Endothelial cell (in vitro differentiated cells): Measurements from ENCODE around the gene PRSS16. TPM values are rescaled to one million over a fixed set of nuclear protein-coding genes. Genes with fewer than 3 reads are reported as not detected.

Experiments used
- DNase-seq: peaks from one replicate; pipeline ENCODE4 v3.0.0; 2021; ENCODE audit warnings: low spot score
- H3K27ac Mint-ChIP-seq: one replicate; pipeline ENCODE4 v1.8.0; 2021; ENCODE audit warnings: mixed read lengths, inconsistent platforms; ENCODE audit not compliant: unreplicated experiment
- H3K27me3 Mint-ChIP-seq: one replicate; pipeline ENCODE4 v1.8.0; 2021; ENCODE audit warnings: mild to moderate bottlenecking, moderate library complexity, mixed read lengths, inconsistent platforms; ENCODE audit not compliant: unreplicated experiment
- H3K36me3 Mint-ChIP-seq: one replicate; pipeline ENCODE4 v1.8.0; 2021; ENCODE audit warnings: mild to moderate bottlenecking, low read depth, mixed read lengths, inconsistent platforms; ENCODE audit not compliant: unreplicated experiment
- H3K4me1 Mint-ChIP-seq: one replicate; pipeline ENCODE4 v1.8.0; 2021; ENCODE audit warnings: mild to moderate bottlenecking, mixed read lengths, inconsistent platforms; ENCODE audit not compliant: unreplicated experiment
- H3K4me3 Mint-ChIP-seq: one replicate; pipeline ENCODE4 v1.8.0; 2021; ENCODE audit warnings: mild to moderate bottlenecking, mixed read lengths, inconsistent platforms; ENCODE audit not compliant: unreplicated experiment
- H3K9me3 Mint-ChIP-seq: one replicate; pipeline ENCODE4 v1.8.0; 2021; ENCODE audit warnings: mixed read lengths, inconsistent platforms; ENCODE audit not compliant: unreplicated experiment
- long read RNA-seq: library from polyadenylated mRNA; unstranded; transcript quantifications from one replicate; pipeline ENCODE4 v2.0.0, GENCODE V29; 2020; ENCODE audit not compliant: unreplicated experiment
- total RNA-seq: library from RNA; stranded (reverse); fragmentation: NEBNext Ultra II Directional; extraction: Animal tissue kit (Norgen Biotek cat#: 25700); gene quantifications from one replicate; pipeline ENCODE4 v1.2.1, GENCODE V29; 2021; ENCODE audit not compliant: unreplicated experiment
- TF ChIP-seq, protein P1 (sequence below): fragments of 200-600 bp; sonication (generic); IDR thresholded peaks from one replicate; pipeline ENCODE4 v1.5.0; 2021; ENCODE audit warnings: antibody characterized with exemption; ENCODE audit not compliant: unreplicated experiment

The PRSS16 gene, protein sequence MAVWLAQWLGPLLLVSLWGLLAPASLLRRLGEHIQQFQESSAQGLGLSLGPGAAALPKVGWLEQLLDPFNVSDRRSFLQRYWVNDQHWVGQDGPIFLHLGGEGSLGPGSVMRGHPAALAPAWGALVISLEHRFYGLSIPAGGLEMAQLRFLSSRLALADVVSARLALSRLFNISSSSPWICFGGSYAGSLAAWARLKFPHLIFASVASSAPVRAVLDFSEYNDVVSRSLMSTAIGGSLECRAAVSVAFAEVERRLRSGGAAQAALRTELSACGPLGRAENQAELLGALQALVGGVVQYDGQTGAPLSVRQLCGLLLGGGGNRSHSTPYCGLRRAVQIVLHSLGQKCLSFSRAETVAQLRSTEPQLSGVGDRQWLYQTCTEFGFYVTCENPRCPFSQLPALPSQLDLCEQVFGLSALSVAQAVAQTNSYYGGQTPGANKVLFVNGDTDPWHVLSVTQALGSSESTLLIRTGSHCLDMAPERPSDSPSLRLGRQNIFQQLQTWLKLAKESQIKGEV
- total RNA-seq: 6.1 TPM
- long read RNA-seq: 0 reads

DNA sequence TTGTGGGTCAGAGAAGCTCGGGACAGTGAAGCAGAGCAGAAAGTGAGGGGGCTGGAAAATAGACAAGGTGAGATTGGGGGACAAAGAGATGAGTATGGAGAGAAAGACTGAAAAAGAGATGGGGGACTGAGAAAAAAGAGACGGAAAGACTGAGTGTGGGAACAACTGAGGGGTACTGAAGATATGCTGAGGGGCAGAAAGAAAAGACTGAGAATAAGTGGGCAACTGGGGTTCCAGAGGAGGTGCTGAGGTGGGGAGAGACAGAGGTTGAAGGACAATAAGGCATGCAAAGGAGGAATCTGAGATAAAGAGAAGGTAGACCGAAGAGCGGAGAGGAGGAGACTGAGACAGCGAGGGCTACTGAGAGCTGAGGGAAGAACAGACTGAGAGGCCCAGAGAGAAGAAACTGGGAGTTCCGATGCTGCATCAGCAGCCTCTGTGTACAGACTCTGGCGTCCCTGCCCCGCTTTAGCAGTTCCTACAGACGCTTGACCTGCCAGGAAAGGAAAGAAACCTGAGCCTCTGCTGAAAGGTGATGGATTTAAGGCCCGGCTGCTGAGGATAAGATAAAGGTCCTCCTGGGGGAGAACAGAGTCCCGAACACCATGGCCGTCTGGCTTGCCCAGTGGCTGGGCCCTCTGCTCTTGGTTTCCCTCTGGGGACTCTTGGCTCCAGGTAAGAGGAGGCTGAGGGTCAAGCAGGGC lies at the start of gene PRSS16:
Gene PRSS16 (plus strand): TSS at position 569 of the 704 bp plus-strand sequence. CDS start 37 bp downstream, at position 606.
- Mint-ChIP-seq H3K27me3 (peaks cover 4% of the 10 kb centered on the region), H3K4me3 (no peak within 1 kb of the TSS), H3K9me3 (no peaks in the 10 kb centered on the region), H3K27ac (no peak within 1 kb of the TSS), H3K4me1 (no peaks in the 10 kb centered on the region), H3K36me3 (no peaks in the 10 kb centered on the region)
- TF ChIP-seq, protein P1, sequence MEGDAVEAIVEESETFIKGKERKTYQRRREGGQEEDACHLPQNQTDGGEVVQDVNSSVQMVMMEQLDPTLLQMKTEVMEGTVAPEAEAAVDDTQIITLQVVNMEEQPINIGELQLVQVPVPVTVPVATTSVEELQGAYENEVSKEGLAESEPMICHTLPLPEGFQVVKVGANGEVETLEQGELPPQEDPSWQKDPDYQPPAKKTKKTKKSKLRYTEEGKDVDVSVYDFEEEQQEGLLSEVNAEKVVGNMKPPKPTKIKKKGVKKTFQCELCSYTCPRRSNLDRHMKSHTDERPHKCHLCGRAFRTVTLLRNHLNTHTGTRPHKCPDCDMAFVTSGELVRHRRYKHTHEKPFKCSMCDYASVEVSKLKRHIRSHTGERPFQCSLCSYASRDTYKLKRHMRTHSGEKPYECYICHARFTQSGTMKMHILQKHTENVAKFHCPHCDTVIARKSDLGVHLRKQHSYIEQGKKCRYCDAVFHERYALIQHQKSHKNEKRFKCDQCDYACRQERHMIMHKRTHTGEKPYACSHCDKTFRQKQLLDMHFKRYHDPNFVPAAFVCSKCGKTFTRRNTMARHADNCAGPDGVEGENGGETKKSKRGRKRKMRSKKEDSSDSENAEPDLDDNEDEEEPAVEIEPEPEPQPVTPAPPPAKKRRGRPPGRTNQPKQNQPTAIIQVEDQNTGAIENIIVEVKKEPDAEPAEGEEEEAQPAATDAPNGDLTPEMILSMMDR: no peak
- DNase-seq: no peak

DNA sequence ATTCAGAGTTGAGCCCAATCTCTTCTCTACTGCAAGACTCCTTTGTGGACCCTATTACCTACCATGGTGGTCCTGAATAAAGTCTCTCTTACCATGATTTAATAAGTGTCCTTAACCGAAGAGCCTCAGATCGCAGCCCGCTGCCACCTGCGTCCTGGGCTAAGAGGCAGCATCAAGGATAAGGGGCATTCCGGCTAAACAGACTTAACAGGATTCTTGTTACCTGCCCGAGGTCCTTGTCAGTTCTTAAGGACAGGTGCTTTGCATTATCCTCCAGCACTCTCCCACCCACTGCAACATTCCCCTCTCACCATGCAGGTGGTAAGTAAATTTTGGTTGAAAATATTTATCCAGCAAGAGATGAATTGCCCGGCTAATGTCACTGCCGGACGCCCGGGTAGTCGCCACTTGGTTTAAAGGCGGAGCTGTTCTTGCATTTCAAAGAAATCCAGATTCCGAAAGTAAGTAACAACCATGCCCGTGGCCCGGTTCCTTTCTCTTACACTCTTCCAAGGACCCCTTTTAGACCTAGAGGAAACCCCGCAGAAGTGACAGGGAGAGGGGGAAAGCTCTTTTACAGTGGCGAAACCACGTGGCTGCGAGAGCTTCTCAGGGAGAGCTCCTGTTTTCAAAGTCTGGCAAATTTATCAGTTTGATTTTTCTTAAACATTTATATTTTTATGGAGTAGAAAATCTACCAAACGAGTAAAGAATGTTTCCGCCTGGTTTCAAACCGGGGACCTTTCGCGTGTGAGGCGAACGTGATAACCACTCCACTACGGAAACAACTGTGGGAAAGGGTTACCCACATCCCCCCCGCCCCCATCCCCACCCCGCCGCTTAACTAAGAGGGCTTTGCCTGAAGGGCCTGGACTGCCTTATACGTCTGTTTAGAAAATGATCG lies 41.9 kb upstream of the PRSS16 start:
- H3K4me1 Mint-ChIP-seq: peaks cover 5% of the 10 kb centered on the region
- no peaks in the 10 kb centered on the region for H3K36me3 Mint-ChIP-seq
- TF ChIP-seq, protein P1: no peak
- no peaks in the 10 kb centered on the region for H3K9me3 Mint-ChIP-seq
- peak overlapping the region; percentile 47 for H3K4me3 Mint-ChIP-seq
- DNase-seq: no peak
- no peak overlapping the region for H3K27ac Mint-ChIP-seq
- H3K27me3 Mint-ChIP-seq: no peaks in the 10 kb centered on the region

DNA sequence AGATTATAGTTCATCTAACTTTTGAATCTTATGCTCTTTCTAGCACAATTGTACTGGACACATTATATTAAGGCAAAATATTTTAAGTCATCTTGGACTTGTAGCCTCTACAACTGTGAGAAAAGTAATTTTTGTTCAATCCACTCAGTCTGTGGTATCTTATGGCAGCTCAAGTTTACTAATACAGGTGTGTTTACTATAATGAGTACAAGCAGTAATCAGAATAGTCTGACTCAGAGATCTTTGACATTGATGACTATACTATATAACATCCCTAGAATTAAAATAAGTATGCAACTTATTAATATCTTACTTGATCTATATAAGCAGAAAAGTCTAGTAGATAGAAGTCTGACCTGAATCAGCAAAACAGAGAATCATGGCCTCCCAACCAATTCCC lies 40.7 kb upstream of the PRSS16 start:
- H3K27ac Mint-ChIP-seq: no peak overlapping the region
- H3K9me3 Mint-ChIP-seq: no peaks in the 10 kb centered on the region
- H3K27me3 Mint-ChIP-seq: no peaks in the 10 kb centered on the region
- TF ChIP-seq, protein P1: no peak
- no peak for DNase-seq
- peaks cover 13% of the 10 kb centered on the region for H3K4me1 Mint-ChIP-seq
- H3K4me3 Mint-ChIP-seq: no peak overlapping the region
- H3K36me3 Mint-ChIP-seq: no peaks in the 10 kb centered on the region

DNA sequence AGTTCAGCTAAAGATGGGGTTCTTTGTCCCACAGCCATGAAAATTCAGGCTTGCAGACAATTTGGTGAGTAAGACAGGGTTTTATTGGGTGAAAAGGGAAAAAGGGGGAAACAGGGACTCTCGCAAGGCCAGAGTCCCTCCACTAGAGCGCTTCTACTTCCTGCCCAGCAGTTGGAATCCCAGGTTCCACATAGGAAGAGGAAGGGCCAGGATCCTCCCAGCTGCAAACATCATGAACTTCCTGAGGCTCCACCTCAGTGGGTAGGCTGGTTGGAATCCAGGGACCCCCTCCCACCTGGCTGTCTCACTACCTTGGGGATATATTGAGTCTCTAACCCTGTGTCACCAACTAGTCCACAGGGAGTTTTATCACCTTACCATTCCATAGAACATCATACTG lies 39.5 kb upstream of the PRSS16 start:
- TF ChIP-seq, protein P1: no peak
- H3K27me3 Mint-ChIP-seq: no peaks in the 10 kb centered on the region
- no peaks in the 10 kb centered on the region for H3K9me3 Mint-ChIP-seq
- peaks cover 15% of the 10 kb centered on the region for H3K4me1 Mint-ChIP-seq
- H3K27ac Mint-ChIP-seq: no peak overlapping the region
- DNase-seq: no peak
- no peaks in the 10 kb centered on the region for H3K36me3 Mint-ChIP-seq
- H3K4me3 Mint-ChIP-seq: no peak overlapping the region
